Endothelial cell of hepatic sinusoid (primary cell): Measurements from ENCODE around the gene TPRX1.
"Not testable (repeated sequence)": the region's sequence is repeated elsewhere in the genome, so short reads cannot be mapped to it uniquely, and the experiment has no call there.

Experiments
- in situ Hi-C: cut with HindIII; loops from 2 replicates; pipeline ENCODE4 v1.10.0; 2017; ENCODE audit warnings: low sequenced_read_pairs

The TPRX1 gene

DNA sequence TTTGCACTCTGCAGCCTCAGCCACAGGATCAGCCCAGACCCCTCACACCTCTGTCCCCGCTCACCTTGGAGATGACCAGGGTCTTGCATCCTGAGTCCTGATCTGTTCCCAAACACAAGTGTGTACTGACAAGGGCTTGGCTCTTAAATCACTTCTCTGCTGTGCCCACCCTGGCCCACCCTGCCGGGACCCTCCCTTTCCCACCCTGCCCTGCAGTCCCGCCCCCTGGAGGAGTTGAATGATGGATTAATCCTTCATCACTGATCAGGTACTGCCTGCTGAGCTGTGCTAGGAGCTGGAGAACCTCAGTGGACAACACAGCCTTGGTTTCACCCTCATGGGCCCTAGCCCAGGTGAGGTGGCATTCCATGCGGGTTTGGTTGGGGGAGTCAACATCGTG is at the start of gene TPRX1:
Gene TPRX1, minus strand, starts transcription at position 101 of the 400 bp plus-strand sequence. Its CDS starts 12 bp downstream, at position 89.
- in situ Hi-C loops = not testable (repeated sequence)

- in situ Hi-C loops = no loop called here
These were observed 48.7 kb upstream of the TPRX1 start for GRCh38 chr19:47853003-47853402.

DNA sequence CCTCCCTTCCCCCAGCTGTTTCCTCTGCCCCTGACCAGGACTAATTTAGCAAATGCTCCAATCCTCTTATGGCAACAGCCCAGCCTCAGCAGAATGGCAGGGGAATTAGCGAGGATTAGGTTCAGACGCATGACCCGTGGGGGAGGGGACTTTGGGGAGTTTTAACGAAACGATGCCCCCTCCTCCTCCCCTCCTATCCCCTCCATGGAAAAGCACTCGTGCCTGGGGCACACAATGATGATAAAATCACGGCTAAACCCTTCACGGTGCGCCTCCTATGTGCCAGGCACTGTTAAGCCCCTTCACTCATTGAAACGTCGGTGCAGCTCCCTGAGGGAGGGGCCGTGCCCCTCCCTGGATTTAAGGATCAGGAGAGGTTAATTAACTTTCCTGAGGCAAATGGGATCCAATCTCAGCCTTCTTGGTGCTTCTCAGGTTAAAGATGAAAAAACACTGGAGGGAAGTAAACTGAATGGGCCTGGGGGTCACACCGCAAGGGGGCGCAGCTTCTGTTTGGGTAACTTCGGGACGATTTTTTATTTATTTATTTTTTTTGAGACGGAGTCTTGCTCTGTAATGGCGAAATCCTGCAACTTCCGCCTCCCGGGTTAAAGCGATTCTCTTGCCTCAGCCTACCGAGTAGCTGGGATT is 44.6 kb upstream of the TPRX1 start:
- in situ Hi-C loops = no loop called here

DNA sequence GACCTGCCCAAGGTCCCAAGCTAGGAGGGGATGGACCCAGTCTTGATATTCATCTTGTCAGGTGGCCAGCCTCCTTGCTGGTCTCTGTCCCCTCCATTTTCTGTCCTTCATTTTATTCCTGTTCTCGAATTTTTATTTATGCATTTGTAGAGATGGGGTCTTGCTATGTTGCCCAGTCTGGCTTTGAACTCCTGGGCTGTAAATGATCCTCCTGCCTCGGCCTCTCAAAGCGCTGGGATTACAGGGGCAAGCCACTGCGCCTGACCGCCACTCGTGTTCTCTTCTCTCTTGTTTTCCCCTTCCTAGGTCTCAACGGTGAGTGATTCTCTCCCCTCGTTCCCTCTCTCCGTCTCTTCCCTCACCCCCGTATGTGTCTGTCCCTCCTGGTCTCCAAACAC is 44.1 kb upstream of the TPRX1 start:
- in situ Hi-C loops = no loop called here

DNA sequence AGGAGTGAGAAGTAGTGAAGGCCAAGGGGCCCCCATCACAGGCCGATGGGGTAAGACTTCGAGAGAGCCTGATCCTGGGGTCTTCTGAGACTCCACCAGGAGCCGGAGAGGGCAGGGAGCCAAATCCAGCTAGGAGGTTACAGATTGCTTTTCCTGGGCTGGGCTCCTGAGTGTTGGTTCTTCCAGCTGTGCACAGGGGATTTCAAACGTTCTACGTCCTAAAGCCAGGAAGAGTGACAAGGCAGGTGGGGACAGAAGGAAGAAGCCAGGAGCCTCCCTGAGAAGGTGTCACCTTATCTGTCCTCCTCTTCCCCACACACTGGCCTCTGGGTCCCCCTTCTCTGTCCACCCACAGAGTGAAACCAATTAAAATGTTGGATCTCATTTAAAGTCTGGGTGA is 38.6 kb upstream of the TPRX1 start:
- in situ Hi-C loops = no loop called here

- in situ Hi-C loops = no loop called here
These were observed 35.6 kb upstream of the TPRX1 start for GRCh38 chr19:47839913-47840312.

GRCh38 chr19:47839411-47839810 is 35.1 kb upstream of the TPRX1 start:
- in situ Hi-C loops = no loop called here

DNA sequence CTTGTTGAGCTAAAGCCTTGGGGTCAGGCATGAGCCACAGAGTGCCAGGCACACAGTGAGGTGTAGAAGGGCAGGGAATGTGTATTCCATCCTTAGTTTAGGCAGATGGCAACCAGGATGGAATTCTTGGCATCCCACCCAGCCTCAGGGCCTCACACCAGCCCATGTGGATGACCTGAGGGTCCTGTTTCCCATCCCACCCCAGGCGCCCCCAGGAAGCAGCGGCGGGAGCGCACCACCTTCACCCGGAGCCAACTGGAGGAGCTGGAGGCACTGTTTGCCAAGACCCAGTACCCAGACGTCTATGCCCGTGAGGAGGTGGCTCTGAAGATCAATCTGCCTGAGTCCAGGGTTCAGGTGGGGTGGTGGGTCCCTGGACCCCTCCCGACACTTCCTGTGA is 31.7 kb upstream of the TPRX1 start:
- in situ Hi-C loops = no loop called here

DNA sequence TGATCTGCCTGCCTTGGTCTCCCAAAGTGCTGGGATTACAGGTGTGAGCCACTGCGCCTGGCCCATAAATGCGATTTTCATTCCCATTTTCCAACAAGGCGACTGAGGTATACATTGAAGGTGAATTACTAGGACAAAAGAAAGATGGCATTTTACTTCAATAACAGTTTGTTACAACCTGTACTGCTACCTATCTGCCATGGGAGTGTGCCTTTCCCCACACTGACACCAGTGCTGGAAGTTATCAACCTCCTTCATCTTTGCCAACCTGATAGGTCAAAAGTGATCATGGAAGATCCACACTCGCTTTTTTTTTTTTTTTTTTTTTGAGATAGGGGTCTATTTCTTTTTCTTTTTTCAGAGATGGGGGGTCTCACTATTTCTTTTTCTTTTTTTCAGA is 28.4 kb upstream of the TPRX1 start:
- in situ Hi-C loops = no loop called here

GRCh38 chr19:47826800-47827199 is 22.4 kb upstream of the TPRX1 start:
- in situ Hi-C loops = no loop called here

DNA sequence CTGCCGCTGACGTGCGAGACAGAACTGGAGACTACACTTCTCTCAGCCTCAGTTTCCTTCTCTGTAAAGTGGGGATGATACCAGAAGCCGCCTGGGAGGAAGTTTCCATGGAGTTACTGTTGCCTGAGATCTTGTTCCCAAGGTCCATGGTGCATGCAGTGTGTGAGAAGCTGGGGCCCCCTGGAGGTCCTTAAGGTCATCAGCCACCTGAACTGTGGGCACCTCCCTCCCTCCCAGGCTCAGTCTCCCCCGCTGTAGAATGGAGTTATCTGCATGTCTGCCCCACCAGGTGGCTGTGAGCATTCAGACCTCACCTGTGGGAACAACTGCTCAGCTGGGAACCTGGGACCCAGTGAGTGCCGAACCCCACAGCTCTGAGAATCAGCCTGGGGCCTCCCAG is 20.0 kb upstream of the TPRX1 start:
- in situ Hi-C loops = no loop called here

GRCh38 chr19:47821460-47822020 is 17.2 kb upstream of the TPRX1 start, which contains the start of gene CRX:
Gene CRX (plus strand): TSS chr19:47821937. CDS start chr19:47834444, 12,507 bp downstream.
- in situ Hi-C loops = no loop called here

DNA sequence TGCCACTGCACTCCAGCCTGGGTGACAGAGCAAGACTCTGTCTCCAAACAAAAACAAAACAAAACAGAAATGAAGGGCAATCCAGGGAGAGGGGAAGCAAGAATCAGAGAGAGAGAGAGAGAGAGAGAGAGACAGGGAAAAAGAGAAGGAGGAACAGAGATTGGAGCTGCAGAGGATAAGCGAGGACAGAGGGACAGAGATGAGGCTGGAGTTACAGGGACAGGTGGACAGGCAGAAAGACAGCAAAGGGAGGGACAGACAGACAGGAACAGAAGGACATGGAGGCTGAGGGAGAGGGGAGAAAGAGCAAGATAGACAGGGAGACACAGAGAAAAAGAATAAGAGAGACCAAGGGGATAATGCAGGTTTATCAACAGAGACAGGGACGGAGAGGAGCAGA is 16.1 kb upstream of the TPRX1 start:
- in situ Hi-C loops = no loop called here

DNA sequence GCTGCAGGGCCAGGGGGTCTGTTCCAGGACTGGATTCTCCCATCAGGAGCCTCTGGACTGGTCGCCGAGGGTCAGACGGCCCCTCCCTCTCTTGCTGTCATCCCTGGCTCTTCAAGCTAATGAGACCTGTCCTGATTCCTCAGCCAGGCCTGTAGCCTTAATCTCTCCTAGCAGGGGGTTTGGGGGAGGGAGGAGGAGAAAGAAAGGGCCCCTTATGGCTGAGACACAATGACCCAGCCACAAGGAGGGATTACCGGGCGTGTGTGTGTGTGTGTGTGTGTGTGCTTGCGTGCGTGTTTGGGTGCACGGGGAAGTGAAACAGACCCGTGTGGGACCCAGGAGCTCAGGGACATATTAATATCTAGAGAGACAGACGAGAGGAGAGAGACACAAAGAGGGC is 15.5 kb upstream of the TPRX1 start:
- in situ Hi-C loops = no loop called here

- in situ Hi-C loops = not testable (repeated sequence)
These were observed 13.9 kb upstream of the TPRX1 start for GRCh38 chr19:47818221-47818620.

GRCh38 chr19:47816270-47816669 is 11.9 kb upstream of the TPRX1 start:
- in situ Hi-C loops = not testable (repeated sequence)

DNA sequence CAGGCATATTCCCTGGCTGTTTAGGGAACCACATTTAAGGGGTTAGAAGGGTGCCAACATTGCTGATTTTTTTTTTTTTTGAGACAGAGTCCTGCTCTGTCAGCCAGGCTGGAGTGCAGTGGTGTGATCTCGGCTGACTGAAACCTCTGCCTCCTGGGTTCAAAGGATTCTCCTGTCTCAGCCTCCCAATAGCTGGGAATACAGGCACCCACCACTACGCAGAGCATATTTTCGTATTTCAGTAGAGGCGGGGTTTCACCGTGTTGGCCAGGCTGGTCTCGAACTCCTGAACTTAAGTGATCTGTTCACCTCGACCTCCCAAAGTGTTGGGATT is 9.6 kb upstream of the TPRX1 start:
- in situ Hi-C loops = no loop called here

- in situ Hi-C loops = no loop called here
These were observed 9.1 kb upstream of the TPRX1 start for GRCh38 chr19:47813304-47813994.

DNA sequence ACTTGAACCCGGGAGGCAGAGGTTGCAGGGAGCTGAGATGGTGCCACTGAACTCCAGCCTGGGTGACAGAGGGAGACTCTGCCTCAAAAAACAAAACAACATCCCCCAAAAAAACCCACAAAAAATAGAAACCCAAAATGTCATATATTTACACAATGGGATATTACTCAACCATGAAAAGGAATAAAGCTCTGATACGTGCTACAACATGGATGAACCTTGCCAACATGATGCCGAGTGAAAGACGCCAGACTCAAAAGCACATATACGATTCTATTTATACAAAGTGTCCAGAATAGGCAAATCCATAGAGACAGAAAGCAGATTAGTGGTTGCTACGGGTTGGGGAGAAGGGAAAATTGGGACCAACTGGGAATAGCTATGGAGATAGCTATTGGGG is 2.1 kb upstream of the TPRX1 start:
- in situ Hi-C loops = no loop called here

GRCh38 chr19:47805313-47805712 is 962 bp upstream of the TPRX1 start:
- in situ Hi-C loops = no loop called here

GRCh38 chr19:47803671-47804070 is 680 bp downstream of the TPRX1 start:
- in situ Hi-C loops = not testable (repeated sequence)

DNA sequence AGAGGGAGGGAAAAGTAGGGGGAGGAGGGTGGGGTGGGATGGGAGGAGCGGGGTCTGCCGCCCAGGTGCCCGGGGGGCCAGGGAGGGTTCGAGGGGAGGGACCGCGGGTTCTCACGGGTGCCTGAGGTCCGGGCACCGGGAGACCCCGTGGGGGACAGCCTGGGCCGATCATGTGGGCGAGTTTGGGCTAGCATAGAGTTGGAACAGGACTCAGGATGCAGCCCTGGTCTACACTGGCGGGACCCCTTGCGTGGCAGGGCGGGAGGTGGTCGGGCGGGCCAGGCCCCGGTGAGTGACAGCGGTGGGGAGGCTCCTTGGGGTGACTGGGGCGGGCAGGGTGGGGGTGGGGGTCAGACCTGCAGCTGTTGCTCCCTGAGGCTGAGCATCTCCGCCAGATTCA is 1.2 kb downstream of the TPRX1 start:
- in situ Hi-C loops = not testable (repeated sequence)
